A549 (cell line): Measurements from ENCODE around the gene ARMC9. TPM values are rescaled to one million over a fixed set of nuclear protein-coding genes. Genes with fewer than 3 reads are reported as not detected.
"Not testable (repeated sequence)": the region's sequence is repeated elsewhere in the genome, so short reads cannot be mapped to it uniquely, and the experiment has no call there.

Source experiments
- ATAC-seq, 2 experiments: fragments of 200-7000 bp in 1 of 2; fragments of >200 bp in 1 of 2; cut with Nextera tagmentation in 1 of 2; cut with Tn5 transposase in 1 of 2; 3 replicates each; pipeline versions ENCODE4 v1.8.0 to v1.9.1; 2018 to 2020; ENCODE audit warnings: mild to moderate bottlenecking in 1 of 2, moderate library complexity in 1 of 2
- CTCF ChIA-PET: fragments of 300-600 bp; sonication (Branson Sonifier 250); formaldehyde crosslinking; extraction: SDS; loops from one replicate; lab custom pipeline; 2021; ENCODE audit warnings: antibody characterized with exemption, inconsistent platforms; lab: Yijun Ruan, JAX
- POLR2A ChIA-PET: fragments of 350-600 bp; formaldehyde crosslinking; extraction: SDS; loops from one replicate; lab custom pipeline; 2021; ENCODE audit warnings: antibody characterized with exemption, inconsistent platforms; lab: Yijun Ruan, JAX
- DNase-seq, 2 experiments: peaks; one replicate each; pipeline versions ENCODE4 v3.0.0 to v3.0.0-alpha.2; 2011 to 2016; ENCODE audit warnings: low read depth in 1 of 2, low spot score in 1 of 2
- FAIRE-seq: peaks from 2 replicates; lab custom pipeline; 2011; peaks lifted over from hg19 to GRCh38; lab: Jason Lieb, UNC
- H3K27ac ChIP-seq, 2 experiments: fragments of >200 bp; sonication (Bioruptor Twin); formaldehyde crosslinking; 3 replicates each; pipeline ENCODE4 v1.5.1; 2016 to 2017
- H3K4me1 ChIP-seq: fragments of >200 bp; sonication (Bioruptor Twin); formaldehyde crosslinking; 3 replicates; pipeline ENCODE4 v1.6.1; 2016
- H3K4me2 ChIP-seq: fragments of >200 bp; sonication (Bioruptor Twin); formaldehyde crosslinking; 3 replicates; pipeline ENCODE4 v1.6.1; 2016
- H3K4me3 ChIP-seq: fragments of >200 bp; sonication (Bioruptor Twin); formaldehyde crosslinking; 3 replicates; pipeline ENCODE4 v1.5.1; 2016
- H3K9me3 ChIP-seq: fragments of >200 bp; sonication (Bioruptor Twin); formaldehyde crosslinking; 3 replicates; pipeline ENCODE4 v1.6.1; 2016
- ATOH8 ChIP-seq: fragments of 250-450 bp; sonication (Bioruptor Pico); IDR thresholded peaks from 2 replicates; pipeline ENCODE4 v1.5.0; 2020; ENCODE audit warnings: low read depth, mild to moderate bottlenecking, moderate library complexity
- CBX2 ChIP-seq: fragments of 200-600 bp; sonication (generic); IDR thresholded peaks from 2 replicates; pipeline ENCODE4 v1.6.1; 2016; ENCODE audit warnings: low read depth, mild to moderate bottlenecking, borderline replicate concordance
- CEBPB ChIP-seq, 2 experiments: fragments of >200 bp in 1 of 2; sonication (Bioruptor Twin) in 1 of 2; formaldehyde crosslinking in 1 of 2; IDR thresholded peaks; 2 replicates each; pipeline ENCODE4 v1.6.1; 2012 to 2016
- CHD2 ChIP-seq: fragments of 150-350 bp; IDR thresholded peaks from 2 replicates; pipeline ENCODE4 v1.6.1; 2014; ENCODE audit warnings: low read length; ENCODE audit not compliant: partially characterized antibody
- ELK1 ChIP-seq: fragments of 150-350 bp; IDR thresholded peaks from 2 replicates; pipeline ENCODE4 v1.6.1; 2014; ENCODE audit warnings: low read depth, mild to moderate bottlenecking, low read length
- ESRRA ChIP-seq: fragments of 150-350 bp; IDR thresholded peaks from 2 replicates; pipeline ENCODE4 v1.6.1; 2014; ENCODE audit warnings: mild to moderate bottlenecking, low read length, borderline replicate concordance
- FOSB ChIP-seq: fragments of 250-450 bp; sonication (Bioruptor Pico); IDR thresholded peaks from 2 replicates; pipeline ENCODE4 v1.5.0; 2020; ENCODE audit warnings: mild to moderate bottlenecking, moderate library complexity
- HEYL ChIP-seq: fragments of 250-450 bp; sonication (Bioruptor Pico); IDR thresholded peaks from 2 replicates; pipeline ENCODE4 v1.8.0; 2021; ENCODE audit warnings: mild to moderate bottlenecking, moderate library complexity
- HMGXB4 ChIP-seq: fragments of 250-450 bp; sonication (Bioruptor Pico); IDR thresholded peaks from 2 replicates; pipeline ENCODE4 v1.5.0; 2021; ENCODE audit warnings: mild to moderate bottlenecking, moderate library complexity, borderline replicate concordance
- HOXB13 ChIP-seq: fragments of 250-450 bp; sonication (Bioruptor Pico); IDR thresholded peaks from 2 replicates; pipeline ENCODE4 v1.5.0; 2020; ENCODE audit warnings: low read depth, mild to moderate bottlenecking, moderate library complexity
- HOXB5 ChIP-seq: fragments of 250-450 bp; sonication (Bioruptor Pico); IDR thresholded peaks from 2 replicates; pipeline ENCODE4 v1.5.0; 2020; ENCODE audit warnings: mild to moderate bottlenecking, moderate library complexity
- JUNB ChIP-seq: fragments of >200 bp; sonication (Bioruptor Twin); formaldehyde crosslinking; IDR thresholded peaks from 2 replicates; pipeline ENCODE4 v1.6.1; 2016
- MAX ChIP-seq: IDR thresholded peaks from 2 replicates; pipeline ENCODE4 v1.6.1; 2012
- MAZ ChIP-seq: fragments of 150-350 bp; IDR thresholded peaks from 2 replicates; pipeline ENCODE4 v1.6.1; 2014; ENCODE audit warnings: antibody characterized with exemption, low read depth, low read length, borderline replicate concordance
- NR3C1 ChIP-seq: fragments of >200 bp; sonication (Bioruptor Twin); formaldehyde crosslinking; IDR thresholded peaks from 3 replicates; pipeline ENCODE4 v1.6.1; 2017
- POLR2A ChIP-seq: IDR thresholded peaks from 2 replicates; pipeline ENCODE4 v1.6.1; 2012; ENCODE audit warnings: mild to moderate bottlenecking, low read length
- RCOR1 ChIP-seq: fragments of 150-350 bp; IDR thresholded peaks from 2 replicates; pipeline ENCODE4 v1.6.1; 2014; ENCODE audit warnings: antibody characterized with exemption, low read length, low read depth
- REST ChIP-seq: fragments of 200-600 bp; sonication (generic); IDR thresholded peaks from 2 replicates; pipeline ENCODE4 v1.6.1; 2016; ENCODE audit warnings: antibody characterized with exemption, mild to moderate bottlenecking, moderate library complexity
- TP53 ChIP-seq: fragments of 250-450 bp; sonication (Bioruptor Pico); IDR thresholded peaks from 2 replicates; pipeline ENCODE4 v1.5.0; 2021; ENCODE audit warnings: mild to moderate bottlenecking, moderate library complexity
- USF2 ChIP-seq: fragments of 450-650 bp; IDR thresholded peaks from 2 replicates; pipeline ENCODE4 v1.6.1; 2014; ENCODE audit warnings: antibody characterized with exemption
- ZFP36 ChIP-seq: fragments of 450-650 bp; IDR thresholded peaks from 2 replicates; pipeline ENCODE4 v1.6.1; 2014; ENCODE audit warnings: borderline replicate concordance; ENCODE audit not compliant: partially characterized antibody
- WGBS: methylation state at CpG from one replicate; pipeline ENCODE4 v1.1.6; 2017; ENCODE audit errors: missing lambda C conversion rate; 5-methylcytosine and 5-hydroxymethylcytosine counted together
- polyA plus RNA-seq, 4 experiments: library from polyadenylated mRNA; depleted of rRNA in 3 of 4; stranded (reverse); fragments of >200 nt; fragmentation: RNase III in 1 of 4; extraction: RNeasy Plus Mini Kit Qiagen cat#74134 plus additional on column Dnase treatment in 1 of 4; gene quantifications; 2 replicates in 3 of 4; 3 replicates in 1 of 4; pipeline ENCODE4 v1.2.3, GENCODE V29; 2011 to 2017

Gene ARMC9
- polyA plus RNA-seq, 2 of the 4 experiments (the other 2 are of a cell fraction): 12.0 to 14.1 TPM

- H3K4me3 ChIP-seq: no peak overlapping the region
- ATAC-seq: no peak
- no peak overlapping the region for H3K4me2 ChIP-seq
- 84% methylated on average over 5 of the region's 5 CpGs for WGBS
- DNase-seq: no peak
- POLR2A ChIA-PET: no interaction called here
- TF ChIP-seq MAZ (no peak), FOSB (CRISPR knock-in tag) (no peak), ZFP36 (no peak), HOXB5 (CRISPR knock-in tag) (no peak)
- TF ChIP-seq, all 56 proteins: peak for 0
- Histone ChIP-seq H3K4me1 (peaks cover 4% of the 10 kb centered on the region; the same call in 1 of the 3 replicates), H3K9me3 (no peaks in the 10 kb centered on the region), H3K27ac (no peak overlapping the region)
- CTCF ChIA-PET: interaction anchor here (0.8 to 3.9 kb wide), 3 partner anchors 21 to 147 kb away, joined by 3 to 19 read pairs (median 3); no protein-coding TSS in a partner anchor
- no peak for FAIRE-seq
Measured at GRCh38 chr2:231250146-231250545, 51.7 kb downstream of the ARMC9 start.

- 91% methylated on average over 3 of the region's 3 CpGs for WGBS
- no peak for DNase-seq
- TF ChIP-seq HEYL: no peak
- TF ChIP-seq CBX2: no peak
- no peak for TF ChIP-seq HOXB13 (CRISPR knock-in tag)
- no peak for TF ChIP-seq HOXB5 (CRISPR knock-in tag)
- no peak for TF ChIP-seq MAZ
- no peak for TF ChIP-seq TP53 (CRISPR knock-in tag)
- TF ChIP-seq USF2: no peak
- TF ChIP-seq NR3C1: no peak
- TF ChIP-seq JUNB: no peak
- no peak for TF ChIP-seq CEBPB (IDR thresholded peaks at IDR 0.05)
- no peak for TF ChIP-seq REST
- no peak for TF ChIP-seq ESRRA
- no peak for TF ChIP-seq POLR2A
- TF ChIP-seq CHD2: no peak
- no peak for TF ChIP-seq HMGXB4 (CRISPR knock-in tag)
- no peak for TF ChIP-seq ZFP36
- no peak for TF ChIP-seq MAX
- TF ChIP-seq ATOH8 (CRISPR knock-in tag): no peak
- TF ChIP-seq ELK1: no peak
- TF ChIP-seq RCOR1: no peak
- ChIA-PET POLR2A (no interaction called here), CTCF (interaction anchor here (0.5 to 3.9 kb wide), 4 partner anchors 21 to 443 kb away, joined by 3 to 19 read pairs (median 3); no protein-coding TSS in a partner anchor)
- no peak overlapping the region for H3K4me2 ChIP-seq
- H3K9me3 ChIP-seq: no peaks in the 10 kb centered on the region
- H3K4me1 ChIP-seq: no peaks in the 10 kb centered on the region
- no peak for FAIRE-seq
- H3K4me3 ChIP-seq: no peak overlapping the region
- ATAC-seq: no peak
- no peak overlapping the region for H3K27ac ChIP-seq
Measured at GRCh38 chr2:231250698-231251097, 52.3 kb downstream of the ARMC9 start.

- DNase-seq: not testable (repeated sequence)
Measured at GRCh38 chr2:231253292-231253691, 54.9 kb downstream of the ARMC9 start.

More at GRCh38 chr2:231253292-231253691, 54.9 kb downstream of the ARMC9 start:
- CTCF ChIA-PET: interaction anchor here (0.8 to 2.3 kb wide), 4 partner anchors 8 to 159 kb away, joined by 3 to 12 read pairs (median 4); no protein-coding TSS in a partner anchor
- FAIRE-seq, H3K4me1 ChIP-seq, POLR2A ChIA-PET, H3K27ac ChIP-seq, ATAC-seq, H3K4me3 ChIP-seq, H3K9me3 ChIP-seq, H3K4me2 ChIP-seq: not testable (repeated sequence)
- 92% methylated on average over 6 of the region's 6 CpGs for WGBS
